ENCODE results near the gene LRRC9.
"Not testable (repeated sequence)": the region's sequence is repeated elsewhere in the genome, so short reads cannot be mapped to it uniquely, and the experiment has no call there.

LRRC9 gene

DNA sequence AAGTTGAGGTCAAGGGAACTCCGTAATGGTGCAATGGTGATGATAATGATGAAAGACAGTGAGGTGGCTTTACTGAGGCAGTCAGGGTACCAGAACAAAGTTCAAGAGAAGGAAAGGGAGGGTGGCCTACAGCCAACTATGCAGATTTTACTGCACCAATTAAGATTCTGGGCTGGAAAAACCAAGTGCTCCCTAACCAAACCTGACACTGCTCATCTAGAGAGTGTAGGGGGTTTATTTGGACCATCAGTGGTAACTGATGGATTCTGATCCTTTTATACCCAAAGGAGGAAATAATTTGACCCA lies 387 bp downstream of the LRRC9 start:
- no peak overlapping the region for H3K4me3 ChIP-seq (ENCODE audit: low read depth, low read length)
- TF ChIP-seq, protein P1, sequence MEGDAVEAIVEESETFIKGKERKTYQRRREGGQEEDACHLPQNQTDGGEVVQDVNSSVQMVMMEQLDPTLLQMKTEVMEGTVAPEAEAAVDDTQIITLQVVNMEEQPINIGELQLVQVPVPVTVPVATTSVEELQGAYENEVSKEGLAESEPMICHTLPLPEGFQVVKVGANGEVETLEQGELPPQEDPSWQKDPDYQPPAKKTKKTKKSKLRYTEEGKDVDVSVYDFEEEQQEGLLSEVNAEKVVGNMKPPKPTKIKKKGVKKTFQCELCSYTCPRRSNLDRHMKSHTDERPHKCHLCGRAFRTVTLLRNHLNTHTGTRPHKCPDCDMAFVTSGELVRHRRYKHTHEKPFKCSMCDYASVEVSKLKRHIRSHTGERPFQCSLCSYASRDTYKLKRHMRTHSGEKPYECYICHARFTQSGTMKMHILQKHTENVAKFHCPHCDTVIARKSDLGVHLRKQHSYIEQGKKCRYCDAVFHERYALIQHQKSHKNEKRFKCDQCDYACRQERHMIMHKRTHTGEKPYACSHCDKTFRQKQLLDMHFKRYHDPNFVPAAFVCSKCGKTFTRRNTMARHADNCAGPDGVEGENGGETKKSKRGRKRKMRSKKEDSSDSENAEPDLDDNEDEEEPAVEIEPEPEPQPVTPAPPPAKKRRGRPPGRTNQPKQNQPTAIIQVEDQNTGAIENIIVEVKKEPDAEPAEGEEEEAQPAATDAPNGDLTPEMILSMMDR (IDR thresholded peaks at IDR 0.05; ENCODE audit: borderline replicate concordance, insufficient read depth, low read depth, low read length): no peak

DNA sequence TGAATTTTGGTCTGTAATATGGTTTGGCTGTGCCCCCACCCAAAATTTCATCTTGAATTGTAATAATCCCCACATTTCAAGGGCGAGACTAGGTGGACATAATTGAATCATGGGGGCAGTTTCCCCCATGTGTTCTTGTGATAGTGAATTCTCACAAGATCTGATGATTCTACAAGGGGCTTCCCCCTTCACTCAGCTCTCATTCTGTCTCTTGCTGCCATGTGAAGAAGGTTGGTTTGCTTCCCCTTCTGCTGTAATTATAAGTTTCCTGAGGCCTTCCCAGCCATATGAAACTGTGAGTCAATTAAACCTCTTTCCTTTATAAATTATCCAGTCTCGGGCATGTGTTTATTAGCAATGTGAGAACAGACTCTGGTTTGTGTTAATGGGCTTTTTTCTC lies 5.9 kb downstream of the LRRC9 start:
- no peak overlapping the region for H3K4me3 ChIP-seq (ENCODE audit: low read depth, low read length)
- TF ChIP-seq, protein P1 (IDR thresholded peaks at IDR 0.05; ENCODE audit: borderline replicate concordance, insufficient read depth, low read depth, low read length): no peak

DNA sequence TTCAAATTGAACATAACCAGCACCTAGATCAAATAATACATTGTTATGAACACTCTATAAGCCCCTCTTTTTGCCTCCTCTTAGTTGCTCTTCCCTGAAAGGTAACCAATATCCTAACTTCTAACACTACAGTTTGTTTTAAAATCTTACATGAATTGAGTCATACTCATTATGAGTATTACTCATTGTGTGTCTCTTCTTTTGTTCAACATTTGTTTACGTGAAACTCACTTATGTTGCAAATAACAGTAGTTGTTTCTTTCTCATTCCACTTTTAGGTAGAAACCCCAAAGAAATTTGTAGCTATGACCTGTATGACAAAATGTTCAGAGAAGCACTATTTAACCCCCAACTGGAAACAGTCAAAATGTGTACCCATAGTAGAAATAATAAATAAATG lies 6.6 kb downstream of the LRRC9 start:
- H3K4me3 ChIP-seq (ENCODE audit: low read depth, low read length): no peak overlapping the region

DNA sequence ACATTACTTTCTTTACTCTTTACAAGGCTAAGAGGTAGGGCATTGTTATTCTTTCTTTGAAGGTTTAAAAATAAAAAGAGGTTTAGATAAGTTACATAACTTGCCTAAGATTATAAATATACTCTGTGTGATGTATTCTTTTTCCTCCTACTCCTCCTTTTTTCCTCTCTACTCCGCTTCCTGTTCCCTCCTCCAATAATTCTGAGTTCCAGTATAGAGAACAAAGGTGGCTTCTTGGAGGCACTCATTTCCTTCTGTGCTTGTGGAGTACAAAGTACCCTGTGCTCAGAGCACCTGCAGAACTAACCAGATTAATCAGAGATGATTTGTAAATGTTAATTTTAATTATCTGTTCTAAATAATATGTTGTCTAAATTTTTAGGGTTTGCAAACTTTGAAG lies 11.3 kb downstream of the LRRC9 start:
- H3K4me3 ChIP-seq (ENCODE audit: low read depth, low read length): no peak overlapping the region
- TF ChIP-seq, protein P1 (IDR thresholded peaks at IDR 0.05; ENCODE audit: borderline replicate concordance, insufficient read depth, low read depth, low read length): no peak

More for the DNA sequence above, 6.6 kb downstream of the LRRC9 start:
- TF ChIP-seq, protein P1 (IDR thresholded peaks at IDR 0.05; ENCODE audit: borderline replicate concordance, insufficient read depth, low read depth, low read length): no peak

DNA sequence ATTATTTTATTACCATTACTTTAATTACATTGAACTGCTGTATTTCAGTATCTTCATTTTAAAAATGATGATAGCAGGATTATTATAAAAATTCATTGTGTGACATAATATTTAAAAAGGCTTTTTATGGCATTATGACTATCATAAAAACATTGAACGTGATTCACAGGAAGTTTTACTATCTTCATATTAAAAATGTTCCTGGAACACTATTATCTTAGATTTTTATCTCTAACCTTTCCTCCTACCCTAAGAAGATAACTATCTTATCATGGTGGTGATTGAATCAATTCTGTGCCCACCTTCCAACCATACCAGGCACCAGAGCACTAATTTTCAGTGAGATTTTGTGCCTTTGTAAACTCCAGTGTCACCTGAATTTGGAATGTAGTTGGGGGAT lies 16.2 kb downstream of the LRRC9 start:
- TF ChIP-seq, protein P1 (IDR thresholded peaks at IDR 0.05; ENCODE audit: borderline replicate concordance, insufficient read depth, low read depth, low read length): no peak
- H3K4me3 ChIP-seq (ENCODE audit: low read depth, low read length): no peak overlapping the region

DNA sequence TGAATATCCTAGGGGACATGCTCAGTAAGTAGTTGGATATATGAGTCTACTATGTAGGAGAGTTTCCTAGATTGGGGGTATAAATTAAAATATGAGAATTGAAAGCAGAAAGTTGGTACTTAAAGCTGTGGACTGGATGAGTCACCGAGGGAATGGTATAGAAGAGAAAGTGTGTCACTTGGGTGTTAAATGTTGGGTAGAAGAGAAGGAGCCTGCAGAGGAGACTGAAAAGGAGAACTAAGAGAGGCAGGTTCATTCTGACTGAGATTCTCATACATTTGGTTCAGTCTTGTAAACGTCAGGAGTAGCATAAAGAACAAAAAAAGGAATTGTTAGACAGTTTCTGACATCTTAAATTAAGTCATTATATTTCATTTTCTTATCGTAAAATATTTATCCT lies 19.9 kb downstream of the LRRC9 start:
- TF ChIP-seq, protein P1 (IDR thresholded peaks at IDR 0.05; ENCODE audit: borderline replicate concordance, insufficient read depth, low read depth, low read length): no peak
- H3K4me3 ChIP-seq (ENCODE audit: low read depth, low read length): no peak overlapping the region

DNA sequence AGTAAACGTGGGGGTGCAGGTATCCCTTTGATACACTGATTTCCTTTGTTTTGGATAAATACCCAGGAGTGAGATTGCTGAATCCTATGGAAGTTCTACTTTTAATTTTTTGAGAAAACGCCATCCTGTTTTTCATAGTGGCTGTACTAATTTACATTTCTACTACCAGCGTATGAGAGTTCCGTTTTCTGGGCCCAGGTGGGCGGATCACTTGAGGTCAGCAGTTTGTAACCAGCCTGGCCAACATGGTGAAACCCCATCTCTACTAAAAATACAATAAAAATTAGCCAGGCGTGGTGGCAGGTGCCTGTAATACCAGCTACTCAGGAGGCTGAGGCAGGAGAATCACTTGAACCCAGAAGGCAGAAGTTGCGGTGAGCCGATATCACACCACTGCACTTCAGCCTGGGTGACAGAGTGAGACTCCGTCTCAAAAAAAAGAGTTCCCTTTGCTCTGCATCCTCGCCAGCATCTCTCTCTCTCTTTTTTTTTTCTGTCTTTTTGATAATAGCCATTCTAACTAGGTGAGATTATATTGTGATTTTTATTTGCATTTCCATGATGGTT lies 22.4 kb downstream of the LRRC9 start:
- not testable (repeated sequence) for H3K4me3 ChIP-seq (ENCODE audit: low read depth, low read length)

DNA sequence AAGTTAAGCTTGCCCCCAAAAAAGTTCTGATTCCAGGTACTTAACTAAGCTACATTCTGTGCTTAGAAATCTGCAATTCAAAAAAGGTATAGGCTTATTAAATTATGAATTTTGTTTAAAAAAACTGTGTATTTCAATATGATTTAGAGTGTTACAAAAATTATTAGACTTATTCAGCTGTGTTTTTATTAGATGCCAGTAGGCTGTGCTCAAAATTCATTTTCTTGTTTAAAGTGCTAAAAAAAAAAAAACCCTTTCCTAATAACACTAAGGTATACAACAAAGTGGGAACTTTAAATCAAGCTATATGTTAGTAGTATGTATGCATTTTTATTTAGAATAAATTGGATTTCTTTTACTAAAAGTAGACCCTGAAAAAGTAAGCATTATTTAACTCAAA lies 25.0 kb downstream of the LRRC9 start:
- H3K4me3 ChIP-seq (ENCODE audit: low read depth, low read length): no peak overlapping the region
- TF ChIP-seq, protein P1 (IDR thresholded peaks at IDR 0.05; ENCODE audit: borderline replicate concordance, insufficient read depth, low read depth, low read length): no peak

DNA sequence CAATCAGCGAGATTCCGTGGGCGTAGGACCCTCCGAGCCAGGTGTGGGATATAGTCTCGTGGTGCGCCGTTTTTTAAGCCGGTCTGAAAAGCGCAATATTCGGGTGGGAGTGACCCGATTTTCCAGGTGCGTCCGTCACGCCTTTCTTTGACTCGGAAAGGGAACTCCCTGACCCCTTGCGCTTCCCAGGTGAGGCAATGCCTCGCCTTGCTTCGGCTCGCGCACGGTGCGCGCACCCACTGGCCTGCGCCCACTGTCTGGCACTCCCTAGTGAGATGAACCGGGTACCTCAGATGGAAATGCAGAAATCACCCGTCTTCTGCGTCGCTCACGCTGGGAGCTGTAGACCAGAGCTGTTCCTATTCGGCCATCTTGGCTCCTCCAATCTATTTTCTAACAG lies 32.2 kb downstream of the LRRC9 start:
- H3K4me3 ChIP-seq (ENCODE audit: low read depth, low read length): not testable (repeated sequence)

DNA sequence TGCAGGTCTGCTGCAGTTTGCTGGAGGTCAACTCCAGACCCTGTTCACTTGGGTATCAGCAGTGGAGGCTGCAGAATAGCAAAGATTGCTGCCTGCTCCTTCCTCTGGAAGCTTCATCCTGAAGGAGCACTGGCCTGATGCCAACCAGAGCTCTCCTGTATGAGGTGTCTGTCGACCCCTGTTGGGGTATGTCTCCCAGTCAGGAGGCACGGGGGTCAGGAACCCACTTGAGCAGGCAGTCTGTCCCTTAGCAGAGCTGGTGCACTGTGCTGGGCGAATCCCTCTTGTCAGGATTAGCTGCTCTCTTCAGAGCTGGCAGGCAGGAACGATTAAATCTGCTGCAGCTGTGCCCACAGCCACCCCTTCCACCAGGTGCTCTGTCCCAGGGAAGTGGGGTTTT lies 37.9 kb downstream of the LRRC9 start:
- not testable (repeated sequence) for H3K4me3 ChIP-seq (ENCODE audit: low read depth, low read length)
